GM15510 (cell line): ENCODE results near the gene PIK3AP1.
A peak's percentile ranks its signal among the peaks of the same experiment; 100 is the strongest.

Source experiments
- POLR2A ChIP-seq: IDR thresholded peaks from 3 replicates; pipeline ENCODE4 v1.6.1; 2011; ENCODE audit warnings: borderline replicate concordance; ENCODE audit not compliant: insufficient read length; ENCODE audit errors: extremely low read depth

The PIK3AP1 gene

GRCh38 chr10:96720422-96721206, at the start of gene PIK3AP1:
Gene PIK3AP1, minus strand, starts transcription at chr10:96720514. Its CDS starts 120 bp downstream, at chr10:96720394.
- peak; percentile 82 for TF ChIP-seq POLR2A

GRCh38 chr10:96768136-96768535, 47.8 kb upstream of the PIK3AP1 start:
- no peak for TF ChIP-seq POLR2A

- TF ChIP-seq POLR2A: no peak
Measured at GRCh38 chr10:96767611-96768010, 47.3 kb upstream of the PIK3AP1 start.

- TF ChIP-seq POLR2A: no peak
Measured at GRCh38 chr10:96765406-96766240, 45.3 kb upstream of the PIK3AP1 start.

- no peak for TF ChIP-seq POLR2A
Measured at GRCh38 chr10:96764425-96765060, 44.2 kb upstream of the PIK3AP1 start.

GRCh38 chr10:96758423-96758822, 38.1 kb upstream of the PIK3AP1 start:
- TF ChIP-seq POLR2A: no peak

GRCh38 chr10:96756111-96756903, 36.0 kb upstream of the PIK3AP1 start:
- no peak for TF ChIP-seq POLR2A

GRCh38 chr10:96753956-96754355, 33.6 kb upstream of the PIK3AP1 start:
- TF ChIP-seq POLR2A: no peak

- no peak for TF ChIP-seq POLR2A
Measured at GRCh38 chr10:96752375-96752774, 32.1 kb upstream of the PIK3AP1 start.

- TF ChIP-seq POLR2A: no peak
Measured at GRCh38 chr10:96747734-96748550, 27.6 kb upstream of the PIK3AP1 start.

- no peak for TF ChIP-seq POLR2A
Measured at GRCh38 chr10:96746503-96746902, 26.2 kb upstream of the PIK3AP1 start.

- TF ChIP-seq POLR2A: no peak
Measured at GRCh38 chr10:96745950-96746349, 25.6 kb upstream of the PIK3AP1 start.

GRCh38 chr10:96743988-96744585, 23.8 kb upstream of the PIK3AP1 start:
- TF ChIP-seq POLR2A: no peak
